NCI-H748 (cell line): Measurements from ENCODE around the gene NNT.

Experiments
- DNase-seq: peaks from one replicate; lab custom pipeline; 2025; ENCODE audit not compliant: unreplicated experiment; lab: John Stamatoyannopoulos, UW

Gene NNT

DNA sequence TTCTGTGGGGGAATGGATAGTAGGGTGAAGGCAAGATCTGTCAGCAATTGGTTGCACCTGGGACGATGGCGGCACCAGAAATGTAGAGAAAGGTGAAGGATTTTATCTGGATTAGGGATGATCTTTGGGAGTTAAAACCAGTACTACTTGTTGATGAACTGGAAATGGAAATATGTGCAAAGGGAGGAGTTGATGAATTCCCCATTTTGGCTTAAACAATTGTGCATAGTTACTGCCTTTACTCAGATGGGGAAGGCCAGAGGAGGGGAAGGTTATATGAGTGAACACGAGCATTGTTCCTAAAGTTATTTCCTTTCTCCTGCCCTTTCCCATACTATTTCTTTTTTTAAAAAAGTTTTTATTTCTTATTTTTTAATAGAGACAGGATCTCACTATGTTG lies 19.1 kb downstream of the NNT start:
- no peak for DNase-seq

- no peak for DNase-seq
Observed at GRCh38 chr5:43623048-43623680, 20.2 kb downstream of the NNT start.

- peak; percentile 77 for DNase-seq
Observed at GRCh38 chr5:43627028-43627427, 24.0 kb downstream of the NNT start.

- peak; percentile 96 for DNase-seq
Observed at GRCh38 chr5:43631182-43631910, 28.4 kb downstream of the NNT start.

DNA sequence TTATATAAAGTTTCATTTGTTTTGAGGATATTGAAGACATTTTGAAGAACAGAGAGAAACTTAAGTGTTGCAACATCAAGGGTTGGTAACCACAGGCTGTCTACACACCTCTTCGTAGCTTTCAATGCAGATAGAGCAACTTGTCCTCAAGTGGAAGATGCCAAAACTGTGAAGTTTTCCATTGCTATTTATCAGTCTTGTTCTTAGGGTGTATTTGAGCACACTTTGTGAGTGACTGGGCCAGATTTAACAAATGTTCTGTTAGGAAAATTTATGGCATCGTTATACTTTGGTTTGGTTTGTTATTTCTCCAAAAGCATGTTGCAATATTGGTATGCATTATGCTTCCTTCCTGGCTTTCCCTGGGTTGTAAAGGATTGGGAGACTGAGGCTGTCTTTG lies 31.6 kb downstream of the NNT start:
- DNase-seq, result no peak

- no peak for DNase-seq
Observed at GRCh38 chr5:43635374-43635773, 32.4 kb downstream of the NNT start.

DNA sequence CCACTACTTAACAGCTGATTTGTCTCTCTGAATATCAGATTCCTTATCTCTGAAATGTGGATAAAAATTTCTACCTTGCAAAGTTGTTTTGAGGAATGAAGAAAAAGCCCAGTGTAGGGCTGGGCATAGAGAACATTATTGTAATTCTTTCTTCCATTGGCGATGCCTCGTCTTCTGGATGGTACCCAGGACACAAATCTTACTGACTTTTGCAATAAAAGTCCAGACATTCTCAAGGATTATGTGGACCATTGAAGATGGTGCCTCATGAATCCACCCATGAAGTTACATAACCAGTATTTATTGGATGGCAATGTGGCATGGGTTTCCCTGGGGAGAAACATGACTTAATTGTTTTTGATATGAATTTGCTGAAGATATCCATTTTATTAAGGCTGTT lies 33.1 kb downstream of the NNT start:
- DNase-seq, result no peak

DNA sequence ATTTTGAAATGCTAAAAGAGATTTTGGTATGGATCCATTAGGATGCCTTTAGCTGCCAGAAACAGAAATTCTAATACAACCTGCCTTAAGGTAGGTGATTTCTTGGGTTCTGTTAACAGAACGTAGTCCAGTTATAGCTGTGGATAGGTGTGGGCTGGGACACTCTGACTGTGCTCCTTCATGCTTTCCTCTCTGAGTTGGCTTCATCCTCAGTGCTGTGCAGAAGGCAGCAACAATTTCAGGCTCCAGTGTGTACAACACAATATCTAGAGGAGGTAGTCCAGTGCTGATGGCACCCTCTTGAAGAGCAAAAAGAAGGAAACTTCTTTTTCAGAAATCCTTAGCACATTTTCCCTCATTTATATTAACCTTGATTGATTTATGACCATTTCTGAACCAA lies 34.4 kb downstream of the NNT start:
- DNase-seq, result no peak

DNA sequence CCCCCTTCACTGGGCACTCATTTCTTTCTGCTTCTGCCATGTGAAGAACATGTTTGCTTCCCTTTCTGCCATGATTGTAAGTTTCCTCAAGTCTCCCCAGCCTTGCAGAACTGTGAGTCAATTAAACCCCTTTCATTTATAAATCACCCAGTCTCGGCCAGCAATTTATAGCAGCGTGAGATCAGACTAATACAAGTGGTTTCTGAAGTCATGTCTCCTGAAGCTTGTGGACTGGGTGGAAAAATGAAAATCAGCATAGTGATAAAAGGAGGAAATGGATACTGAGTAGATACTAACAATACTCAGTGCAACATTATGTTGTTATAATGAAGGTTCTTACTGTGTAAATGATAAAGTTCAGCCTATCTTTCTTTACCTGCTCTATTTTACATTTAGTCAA lies 35.1 kb downstream of the NNT start:
- DNase-seq, result no peak

GRCh38 chr5:43638546-43638945 lies 35.6 kb downstream of the NNT start:
- DNase-seq, result no peak

DNA sequence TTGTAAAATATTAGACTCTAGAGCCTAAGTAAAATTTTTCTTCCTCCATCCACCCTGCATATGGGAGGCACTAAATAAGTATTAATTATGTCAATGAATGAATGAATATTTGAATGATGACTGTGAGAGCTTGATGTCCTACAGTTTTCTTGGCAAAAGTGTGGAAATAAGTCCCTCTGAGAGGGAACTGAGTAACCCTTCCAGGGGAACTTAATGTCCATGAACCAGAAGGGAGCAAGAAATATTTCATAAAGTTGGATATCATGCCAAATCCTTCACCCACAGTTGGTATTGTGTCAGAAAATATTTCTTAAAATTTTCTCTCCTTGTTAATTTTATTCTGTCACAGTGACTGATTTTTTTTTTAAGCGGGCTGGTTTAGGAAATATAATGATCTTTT lies 36.6 kb downstream of the NNT start:
- DNase-seq, result no peak

DNA sequence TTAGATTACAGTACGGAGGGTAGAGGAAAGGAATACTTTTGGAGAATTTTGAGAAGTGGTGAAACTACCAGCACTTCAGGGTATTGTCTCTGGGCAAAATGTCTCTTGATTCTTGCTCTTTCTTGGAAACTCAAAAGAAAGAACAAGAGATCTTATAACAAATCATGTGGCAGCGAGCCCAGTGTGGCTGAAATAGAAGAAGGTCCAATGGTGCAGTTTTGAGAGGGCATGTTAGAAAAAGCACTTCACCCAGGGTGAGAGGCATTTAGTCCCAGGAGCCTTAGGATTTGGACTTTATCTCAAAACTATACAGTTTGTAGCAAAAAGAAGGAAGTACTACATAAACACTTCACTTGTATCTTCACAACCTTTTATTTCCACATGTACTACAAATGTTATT lies 39.4 kb downstream of the NNT start:
- DNase-seq, result no peak

DNA sequence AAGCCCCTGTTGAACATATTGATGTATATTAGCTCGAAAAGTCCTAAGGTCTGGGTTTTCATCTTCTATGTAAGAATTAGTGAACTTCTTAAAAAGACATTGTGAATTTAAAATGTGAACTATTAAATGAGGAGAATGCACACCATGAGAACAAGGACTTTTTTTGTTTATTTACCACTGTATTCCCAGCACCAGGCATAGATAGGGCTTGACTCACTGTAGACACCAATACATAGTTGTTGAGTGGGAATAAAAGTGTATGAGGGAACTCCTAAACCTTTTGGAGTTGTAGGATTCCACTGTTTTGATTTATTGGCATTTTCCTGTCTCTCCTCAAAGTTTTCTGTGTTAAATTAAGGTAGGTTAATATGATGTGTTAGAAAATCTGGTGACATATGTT lies 40.3 kb downstream of the NNT start:
- DNase-seq, result no peak

DNA sequence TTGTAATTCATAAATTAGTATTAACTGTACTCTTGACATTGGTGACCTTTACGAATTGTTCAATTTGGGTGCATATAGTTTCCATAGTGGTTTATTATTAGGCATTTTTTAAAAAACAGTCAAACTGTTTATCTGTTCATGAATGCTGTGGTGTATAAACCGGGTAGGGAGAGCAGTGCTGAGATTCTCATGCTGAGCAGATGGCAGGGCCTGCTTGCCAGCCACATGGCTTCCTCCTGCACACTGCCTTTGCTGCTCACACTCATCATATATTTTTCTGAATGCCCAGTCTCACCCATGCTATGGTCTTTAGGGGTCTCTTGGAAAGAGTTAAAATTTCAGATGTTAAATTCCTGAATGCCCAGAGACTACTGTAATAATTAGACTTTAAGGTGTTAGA lies 40.8 kb downstream of the NNT start:
- DNase-seq, result no peak

GRCh38 chr5:43646992-43647391 lies 44.0 kb downstream of the NNT start:
- DNase-seq, result no peak

DNA sequence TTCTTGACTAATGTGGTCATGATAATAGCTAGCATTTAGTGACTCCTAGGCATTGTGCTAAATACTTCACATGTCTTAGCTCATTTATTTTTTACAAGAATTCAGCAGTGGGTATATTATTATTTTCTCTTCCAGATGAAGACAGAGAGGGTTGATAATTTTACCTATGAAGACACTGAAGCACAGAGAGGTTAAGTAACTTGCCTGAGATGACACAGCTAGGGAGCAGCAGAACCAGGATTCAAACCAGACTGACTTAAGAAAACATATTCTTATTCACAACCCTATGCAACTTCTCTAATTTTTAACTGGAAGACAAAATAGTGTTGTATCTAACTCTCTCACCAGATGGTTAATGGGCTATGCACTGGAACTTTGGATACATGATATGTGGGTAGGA lies 44.8 kb downstream of the NNT start:
- DNase-seq, result no peak

- DNase-seq, result no peak
Observed at GRCh38 chr5:43648499-43649124, 45.6 kb downstream of the NNT start.

GRCh38 chr5:43649256-43649655 lies 46.3 kb downstream of the NNT start:
- DNase-seq, result no peak

GRCh38 chr5:43652537-43653302 lies 49.7 kb downstream of the NNT start:
- no peak for DNase-seq

DNA sequence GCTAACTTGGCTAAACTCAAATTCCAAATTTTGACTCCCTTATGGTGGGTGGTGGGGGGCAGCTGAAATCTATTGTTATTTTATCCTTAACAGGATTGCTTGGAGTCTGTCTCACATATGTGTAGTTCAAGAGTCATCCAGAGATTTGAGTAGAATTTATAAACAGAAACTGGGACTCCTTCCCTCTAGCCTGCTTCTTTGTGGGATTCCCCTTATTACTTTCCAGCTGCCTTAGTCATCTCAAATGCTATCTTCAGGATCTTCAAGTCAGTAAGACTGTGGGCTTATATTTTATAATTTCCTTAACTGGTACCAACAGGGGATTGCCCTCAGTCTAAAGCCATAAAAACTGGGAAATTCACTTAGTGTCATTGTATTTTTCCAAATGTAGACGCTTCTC lies 55.5 kb downstream of the NNT start:
- DNase-seq, result no peak

GRCh38 chr5:43659075-43659474 lies 56.1 kb downstream of the NNT start:
- no peak for DNase-seq

DNA sequence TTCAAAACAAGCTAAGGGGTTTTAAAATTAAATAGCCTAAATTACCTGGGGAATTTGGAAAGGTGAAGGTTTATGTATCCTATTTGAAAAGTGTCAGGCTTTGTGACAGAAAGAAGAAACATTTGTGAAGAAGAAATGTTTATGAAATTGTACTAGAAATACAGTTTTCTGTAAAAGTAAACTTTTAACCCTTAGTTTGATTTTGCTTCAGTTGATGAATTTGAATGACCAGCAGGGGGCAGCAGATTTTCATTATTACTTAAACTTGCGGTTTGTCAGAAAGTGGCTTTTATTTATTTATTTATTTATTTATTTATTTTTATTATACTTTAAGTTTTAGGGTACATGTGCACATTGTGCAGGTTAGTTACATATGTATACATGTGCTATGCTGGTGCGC lies 58.1 kb downstream of the NNT start:
- peak; percentile 71 for DNase-seq
